ENCODE results near the gene VRTN. TPM values are rescaled to one million over a fixed set of nuclear protein-coding genes. Genes with fewer than 3 reads are reported as not detected.
A peak's percentile ranks its signal among the peaks of the same experiment; 100 is the strongest.

The VRTN gene
- total and polyA plus RNA-seq, 2 of the 8 experiments (the other 6 are each of a cell fraction or from before 2014, with no cell fraction given), result 133 to 148 TPM

- POLR2A ChIA-PET (ENCODE audit: partially characterized antibody), result interaction anchor here (0.8 to 3.8 kb wide), 32 partner anchors 9 to 200 kb away, joined by 3 to 30 read pairs (median 4); partner anchors contain the start of genes ISCA2, NPC2 and VRTN
- FAIRE-seq, result no peak
- peak; percentile 91; the same call in 1 of the 2 replicates for TF ChIP-seq RBBP5 (IDR thresholded peaks at IDR 0.05; ENCODE audit: borderline replicate concordance, low read depth, low read length)
- no peak for TF ChIP-seq BRCA1 (IDR thresholded peaks at IDR 0.05; ENCODE audit: low read depth, low read length)
- no peak for TF ChIP-seq NANOG (IDR thresholded peaks at IDR 0.05; ENCODE audit: insufficient read depth, low read depth, low read length, poor library complexity, severe bottlenecking)
- peak; percentile 97 for TF ChIP-seq SP2 (IDR thresholded peaks at IDR 0.05; ENCODE audit: low read length)
- TF ChIP-seq EP300 (IDR thresholded peaks at IDR 0.05; ENCODE audit: borderline replicate concordance in 1 of 2, low read depth in 2 of 2, low read length in 2 of 2), result 0 out of 3 replicates have a peak, but pooled peaks of 1 of the 2 experiments have one; percentile 60
- TF ChIP-seq EGR1 (IDR thresholded peaks at IDR 0.05; ENCODE audit: borderline replicate concordance, low read depth, low read length), result peak; percentile 88
- TF ChIP-seq MAFK (IDR thresholded peaks at IDR 0.05; ENCODE audit: low read depth, low read length), result no peak
- peak; percentile 63; the same call in 1 of the 2 replicates for TF ChIP-seq SP1 (IDR thresholded peaks at IDR 0.05; ENCODE audit: low read depth, low read length)
- no peak for TF ChIP-seq BACH1 (IDR thresholded peaks at IDR 0.05; ENCODE audit: low read length)
- no peak for TF ChIP-seq SAP30 (IDR thresholded peaks at IDR 0.05; ENCODE audit: insufficient read depth, insufficient replicate concordance, low read length)
Observed at GRCh38 chr14:74302634-74303569, 45.4 kb upstream of the VRTN start, which contains the start of gene ABCD4. Gene ABCD4, minus strand, starts transcription at chr14:74302934. Its CDS starts 22 bp downstream, at chr14:74302912.

More at GRCh38 chr14:74302634-74303569, 45.4 kb upstream of the VRTN start, which contains the start of gene ABCD4:
- peak within 1 kb of the TSS; percentile 83 for H4K91ac ChIP-seq (replicated peaks; ENCODE audit: insufficient read length, low read length)
- DNase-seq (ENCODE audit: low read depth in 1 of 2, low spot score in 2 of 2), result peak; percentile 90 to 99
- H4K8ac ChIP-seq (ENCODE audit: extremely low read depth, insufficient read depth, low read length), result peak within 1 kb of the TSS; percentile 91
- no peak within 1 kb of the TSS for H3K23ac ChIP-seq (ENCODE audit: insufficient read length)
- peak within 1 kb of the TSS; percentile 87 for H3K18ac ChIP-seq (ENCODE audit: extremely low read depth, low read length)
- peaks cover 2% of the 10 kb centered on the region; the same call in 1 of the 2 replicates for H3K23me2 ChIP-seq (ENCODE audit: low read depth, low read length)
- H2BK12ac ChIP-seq (ENCODE audit: low read depth, low read length), result no peak within 1 kb of the TSS; the same call in 1 of the 2 replicates
- peak within 1 kb of the TSS; percentile 93 for H4K5ac ChIP-seq (ENCODE audit: insufficient read length, low read depth, low read length)
- H3K56ac ChIP-seq (replicated peaks; ENCODE audit: insufficient read length, low read depth, low read length), result peak within 1 kb of the TSS; percentile 49
- peak within 1 kb of the TSS; percentile 75 to 87 for H3K4me2 ChIP-seq (ENCODE audit: insufficient read depth in 1 of 2, low read depth in 2 of 2, low read length in 2 of 2)
- no peak within 1 kb of the TSS for H2BK20ac ChIP-seq (ENCODE audit: low read length)
- H3K36me3 ChIP-seq (ENCODE audit: control insufficient read depth in 2 of 4, insufficient read depth in 4 of 4, low read length in 3 of 4), result peaks cover 9 to 14% (median 13%) of the 10 kb centered on the region in 4 experiments; a peak in 7 of 8 replicates
- no peak within 1 kb of the TSS for H3K4ac ChIP-seq (replicated peaks; ENCODE audit: insufficient read length, low read depth, low read length)
- no peaks in the 10 kb centered on the region for H3K4me1 ChIP-seq (replicated peaks in 1 of 4; ENCODE audit: control insufficient read depth in 3 of 4, insufficient read depth in 4 of 4, low read length in 3 of 4)
- H3K9ac ChIP-seq (replicated peaks in 1 of 4; ENCODE audit: extremely low read depth in 1 of 4, low read depth in 3 of 4, low read length in 3 of 4), result peak within 1 kb of the TSS; percentile 75 to 90 (median 83)
- 18% methylated on average over 49 of the region's 61 CpGs; no CpG with 5 or more reads in 1 of the 2 experiments for WGBS, 2 experiments (ENCODE audit: extremely low coverage in 1 of 2, insufficient coverage in 1 of 2, insufficient read length in 1 of 2, insufficient replicate concordance in 2 of 2, low coverage in 1 of 2, low lambda C conversion rate in 2 of 2, missing lambda C conversion rate in 1 of 2)
- H3K9me3 ChIP-seq (ENCODE audit: insufficient read depth in 2 of 2, low read depth in 1 of 2, low read length in 1 of 2), result no peaks in the 10 kb centered on the region
- no peak within 1 kb of the TSS for H3K14ac ChIP-seq (ENCODE audit: insufficient read length)
- CTCF ChIA-PET (ENCODE audit: partially characterized antibody), result interaction anchor here (0.7 to 15.9 kb wide), 15 partner anchors 5 to 175 kb away, joined by 3 to 214 read pairs (median 4); partner anchors contain the start of genes ABCD4 and VRTN
- peak within 1 kb of the TSS; percentile 76 to 99 (median 80) for H3K4me3 ChIP-seq (ENCODE audit: extremely low read depth in 1 of 4, insufficient read depth in 2 of 4, low read depth in 3 of 4, low read length in 4 of 4)
- H2BK5ac ChIP-seq (ENCODE audit: low read depth, low read length), result peak within 1 kb of the TSS; percentile 78
- no peak within 1 kb of the TSS for H2AK5ac ChIP-seq (ENCODE audit: low read depth, low read length)
- H3K27ac ChIP-seq (ENCODE audit: low read depth, low read length), result peak within 1 kb of the TSS; percentile 46; the same call in 1 of the 2 replicates
- H2BK120ac ChIP-seq (replicated peaks; ENCODE audit: low read depth, low read length), result no peak within 1 kb of the TSS
- peaks cover 6% of the 10 kb centered on the region; the same call in 1 of the 2 replicates for H3K79me1 ChIP-seq (ENCODE audit: low read depth, low read length)
- H3K79me2 ChIP-seq (ENCODE audit: control insufficient read depth in 1 of 2, insufficient read depth in 2 of 2, low read length in 2 of 2), result peaks cover 7 to 41% of the 10 kb centered on the region in 2 experiments; a peak in 3 of 4 replicates
- H3K27me3 ChIP-seq (replicated peaks in 1 of 4; ENCODE audit: control insufficient read depth in 3 of 4, extremely low read depth in 1 of 4, insufficient read depth in 3 of 4, low read length in 3 of 4), result no peaks in the 10 kb centered on the region
- no peak within 1 kb of the TSS for H2BK15ac ChIP-seq (ENCODE audit: low read length)
- H2AFZ ChIP-seq (ENCODE audit: low read length), result no peak within 1 kb of the TSS
- H4K20me1 ChIP-seq (replicated peaks in 1 of 2; ENCODE audit: control insufficient read depth in 1 of 2, insufficient read depth in 2 of 2, low read length in 2 of 2), result peaks cover 4% of the 10 kb centered on the region in 2 experiments
